Retina (tissue), 1 donor: ENCODE measurements around the gene PCIF1.

ENCODE experiments used
- DNase-seq: peaks from one replicate; pipeline ENCODE4 v3.0.0-alpha.2; 2016

The PCIF1 gene

DNA sequence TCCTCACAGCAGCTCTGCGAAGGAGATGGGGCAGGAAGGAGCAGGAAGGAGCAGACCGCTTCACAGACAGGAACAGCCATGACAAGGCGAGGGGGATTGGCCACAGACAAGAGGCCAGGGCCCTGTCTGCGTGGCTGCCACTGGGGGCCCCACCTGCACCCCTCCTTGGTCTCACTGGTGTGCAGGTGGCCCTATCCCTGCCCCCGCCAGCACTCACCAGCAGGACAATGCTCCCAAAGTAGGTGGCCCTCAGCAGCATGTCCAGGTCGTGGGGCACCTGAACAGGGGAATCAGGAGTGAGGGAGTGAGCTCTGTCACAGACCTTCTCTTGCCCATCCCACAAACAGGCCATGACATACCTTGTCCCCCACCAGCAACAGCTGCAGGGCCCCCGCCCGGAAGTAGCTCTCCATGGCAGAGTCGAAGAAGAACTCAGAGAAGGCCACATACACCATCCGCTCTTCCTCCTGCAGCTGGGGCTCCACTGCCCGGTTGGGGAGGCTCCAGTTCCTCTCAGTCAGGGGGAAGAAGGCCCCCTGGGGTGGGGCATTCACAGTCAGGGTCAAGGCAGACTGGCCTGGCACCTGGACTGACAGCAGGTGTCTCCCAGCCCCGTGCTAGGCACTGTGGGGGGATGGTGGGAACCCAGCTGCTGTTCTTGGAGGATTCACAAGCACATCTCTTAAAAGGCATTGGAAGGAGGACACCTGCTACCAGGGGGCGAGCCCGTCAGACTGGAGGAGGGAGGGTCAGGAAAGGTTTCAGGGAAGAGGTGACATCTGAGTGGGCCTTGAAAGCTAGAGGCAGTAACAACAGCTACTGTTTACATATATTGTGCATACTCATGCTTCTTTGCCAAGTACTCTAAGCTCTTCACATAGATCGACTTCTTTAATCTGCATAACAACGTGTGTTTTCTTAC, 29.6 kb upstream of the PCIF1 start:
- no peak for DNase-seq

DNA sequence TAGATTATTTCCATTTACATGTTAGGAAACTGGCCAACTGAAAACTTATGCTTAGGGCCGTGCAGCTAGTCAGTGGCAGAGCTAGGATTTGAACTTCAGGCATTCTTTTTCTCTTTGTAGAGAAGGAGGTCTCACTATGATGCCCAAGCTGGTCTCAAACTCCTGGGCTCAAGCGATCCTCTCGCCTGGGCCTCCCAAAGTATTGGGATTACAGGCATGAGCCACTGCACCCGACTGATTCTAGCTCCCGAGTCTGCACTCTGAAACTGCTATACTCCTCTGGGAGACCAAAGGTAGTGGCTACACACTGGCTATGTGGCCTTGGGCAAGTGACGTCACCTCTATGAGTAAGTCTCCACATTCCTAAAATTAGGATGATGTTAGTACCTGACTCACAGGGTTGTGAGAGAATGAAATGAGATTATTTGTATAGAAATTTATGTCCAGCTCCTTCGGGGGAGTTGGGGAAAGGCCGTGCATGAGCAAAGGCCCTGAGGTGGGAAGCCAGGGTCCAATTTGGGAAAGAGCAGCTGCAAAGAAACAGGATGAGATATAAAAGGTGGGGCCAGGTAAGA, 28.9 kb upstream of the PCIF1 start:
- no peak for DNase-seq

DNA sequence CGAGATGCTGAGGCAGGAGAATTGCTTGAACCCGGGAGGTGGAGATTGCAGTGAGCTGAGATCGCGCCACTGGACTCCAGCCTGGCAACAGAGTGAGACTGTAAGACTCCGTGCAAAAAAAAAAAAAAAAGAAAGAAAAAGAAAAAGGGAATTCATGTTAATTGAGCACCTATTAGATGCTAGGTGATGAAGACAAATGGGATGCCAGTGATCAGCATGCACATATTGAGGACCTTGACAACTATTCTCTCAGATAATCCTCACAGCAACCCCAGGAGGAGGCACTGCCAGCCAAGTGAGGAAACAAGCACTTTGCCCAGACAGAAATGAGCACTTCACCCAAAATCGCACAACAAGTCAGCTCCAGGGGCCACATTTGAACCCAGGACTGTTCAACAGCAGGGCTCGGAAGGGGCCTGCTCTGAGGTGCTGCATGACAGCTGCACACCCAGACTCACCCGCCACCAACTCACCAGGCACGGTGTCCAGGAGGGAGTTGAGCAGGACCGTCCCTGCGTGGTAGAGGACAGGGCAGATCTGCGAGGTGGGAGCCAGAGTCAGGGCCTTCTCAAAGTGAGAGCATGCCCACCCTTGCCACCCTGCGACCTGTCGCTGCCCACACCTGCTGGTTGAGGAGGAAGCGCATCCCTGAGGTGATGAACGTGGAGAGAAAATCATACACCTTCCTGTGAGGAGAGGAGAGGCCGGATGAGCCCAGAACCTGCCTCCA, 27.1 kb upstream of the PCIF1 start:
- DNase-seq = no peak

DNA sequence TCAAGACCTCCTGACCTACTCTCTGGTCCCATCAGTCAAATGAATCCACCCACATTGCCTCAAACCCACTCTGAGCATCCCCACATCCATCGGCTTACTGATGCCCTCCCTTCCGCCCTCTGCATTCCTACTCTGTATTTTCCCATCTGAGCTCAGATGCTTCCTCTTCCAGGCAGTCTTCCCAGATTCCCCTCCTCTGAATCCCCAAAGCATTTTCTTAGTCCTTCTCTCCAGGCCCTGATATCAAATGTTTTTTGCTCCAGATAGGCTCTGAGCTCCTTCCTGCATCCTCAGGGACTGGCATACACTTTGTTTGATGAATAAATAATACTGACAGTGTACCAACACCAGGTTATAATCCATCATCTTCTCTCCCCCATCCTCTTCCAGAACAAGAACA, 26.4 kb upstream of the PCIF1 start:
- no peak for DNase-seq

DNA sequence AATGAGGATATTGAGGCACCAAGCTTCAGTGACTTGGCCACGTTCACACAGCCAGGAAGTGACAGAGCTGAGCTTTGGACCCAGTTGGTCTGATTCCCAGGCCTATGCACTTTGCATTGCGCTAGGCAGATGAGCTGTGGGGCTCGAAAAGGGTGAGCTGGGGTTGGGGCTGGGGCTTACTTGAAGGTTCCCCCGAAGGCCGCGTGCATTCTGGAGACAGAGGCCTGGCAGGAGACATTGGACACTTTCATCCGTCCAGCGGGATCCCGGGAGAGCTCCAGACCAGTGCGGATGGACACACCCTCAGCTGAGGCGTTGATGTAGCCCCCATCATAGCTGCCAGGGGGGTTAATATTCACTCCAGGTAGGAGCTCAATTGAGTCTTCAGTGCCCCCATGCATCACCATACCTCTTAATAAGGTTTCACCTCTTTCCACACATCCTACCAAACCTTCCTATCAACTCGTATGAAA, 25.1 kb upstream of the PCIF1 start:
- DNase-seq = no peak

DNA sequence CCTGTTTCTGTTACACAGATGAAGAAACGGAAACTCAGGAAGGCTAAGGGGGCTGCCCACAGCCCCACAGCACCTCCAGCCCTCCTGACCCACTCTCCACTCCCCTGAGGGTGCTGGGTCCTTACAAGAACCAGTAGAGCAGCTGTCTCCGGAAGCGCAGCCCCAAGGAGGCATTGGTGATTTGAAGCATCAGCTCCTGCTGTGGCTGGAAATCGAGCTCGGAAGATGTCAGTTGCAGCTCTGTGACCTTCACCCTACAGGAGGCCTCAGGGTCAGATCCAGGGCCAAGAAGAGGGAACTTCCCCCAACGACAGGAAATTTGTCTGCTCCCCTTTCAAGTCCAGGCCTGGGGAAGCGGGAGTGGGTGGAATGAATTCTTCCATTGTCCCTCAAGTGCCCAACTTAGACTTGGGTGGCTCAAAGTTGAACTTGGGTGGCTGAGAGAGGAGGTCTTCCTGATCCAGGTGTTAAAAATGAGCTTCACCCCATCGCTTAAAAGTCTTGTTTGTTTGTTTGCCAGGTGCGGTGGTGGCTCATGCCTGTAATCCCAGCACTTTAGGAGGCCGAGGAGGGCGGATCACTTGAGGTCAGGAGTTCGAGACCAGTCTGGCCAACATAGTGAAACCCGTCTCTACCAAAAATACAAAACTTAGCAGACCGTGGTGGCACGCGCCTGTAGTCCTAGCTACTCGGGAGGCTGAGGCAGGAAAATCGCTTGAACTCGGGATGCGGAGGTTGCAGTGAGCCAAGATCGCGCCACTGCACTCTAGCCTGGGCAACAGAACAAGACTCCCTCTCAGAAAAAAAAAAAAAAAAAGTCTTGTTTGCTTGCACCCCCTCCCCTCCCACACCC, 24.4 kb upstream of the PCIF1 start:
- no peak for DNase-seq

DNA sequence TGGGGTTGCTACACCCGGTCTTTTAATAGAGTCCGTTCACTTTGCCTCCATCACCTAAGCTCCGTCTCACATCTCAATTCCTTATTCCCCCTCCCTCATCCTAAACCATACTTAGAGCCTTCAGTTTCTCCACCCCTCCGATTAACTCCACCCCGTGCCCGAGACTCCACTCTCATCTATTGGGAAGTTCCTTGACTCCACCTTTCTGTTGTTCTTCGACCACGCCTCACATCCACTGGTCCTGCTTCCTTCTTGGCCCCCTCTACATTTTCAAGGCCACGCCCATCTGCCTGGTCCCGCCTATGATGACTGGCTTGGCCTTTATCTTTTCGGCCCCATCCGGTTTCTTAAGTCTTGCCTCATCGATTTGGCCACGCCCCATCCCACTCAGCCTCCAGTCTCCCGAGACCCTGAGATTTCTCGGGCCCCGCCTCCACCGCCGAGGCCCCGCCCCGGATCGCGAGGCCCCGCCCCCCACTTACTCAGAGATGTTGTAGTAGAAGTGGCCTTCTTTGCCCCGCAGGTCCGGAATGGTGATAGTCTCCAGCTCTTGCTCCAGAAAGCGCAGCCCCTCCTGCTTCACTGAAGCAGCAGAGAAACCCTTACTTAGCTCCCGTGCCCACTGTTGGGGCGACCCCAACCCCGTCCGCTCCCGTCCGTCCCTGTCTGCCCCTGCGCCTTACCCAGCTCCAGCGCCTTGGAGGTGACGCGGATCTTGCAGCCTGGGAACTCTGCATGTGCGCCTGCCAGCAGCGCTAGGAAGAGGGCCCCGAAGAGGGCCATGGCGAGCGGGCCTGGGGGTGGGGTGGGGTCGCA, 23.6 kb upstream of the PCIF1 start:
- DNase-seq = peak; percentile 91

DNA sequence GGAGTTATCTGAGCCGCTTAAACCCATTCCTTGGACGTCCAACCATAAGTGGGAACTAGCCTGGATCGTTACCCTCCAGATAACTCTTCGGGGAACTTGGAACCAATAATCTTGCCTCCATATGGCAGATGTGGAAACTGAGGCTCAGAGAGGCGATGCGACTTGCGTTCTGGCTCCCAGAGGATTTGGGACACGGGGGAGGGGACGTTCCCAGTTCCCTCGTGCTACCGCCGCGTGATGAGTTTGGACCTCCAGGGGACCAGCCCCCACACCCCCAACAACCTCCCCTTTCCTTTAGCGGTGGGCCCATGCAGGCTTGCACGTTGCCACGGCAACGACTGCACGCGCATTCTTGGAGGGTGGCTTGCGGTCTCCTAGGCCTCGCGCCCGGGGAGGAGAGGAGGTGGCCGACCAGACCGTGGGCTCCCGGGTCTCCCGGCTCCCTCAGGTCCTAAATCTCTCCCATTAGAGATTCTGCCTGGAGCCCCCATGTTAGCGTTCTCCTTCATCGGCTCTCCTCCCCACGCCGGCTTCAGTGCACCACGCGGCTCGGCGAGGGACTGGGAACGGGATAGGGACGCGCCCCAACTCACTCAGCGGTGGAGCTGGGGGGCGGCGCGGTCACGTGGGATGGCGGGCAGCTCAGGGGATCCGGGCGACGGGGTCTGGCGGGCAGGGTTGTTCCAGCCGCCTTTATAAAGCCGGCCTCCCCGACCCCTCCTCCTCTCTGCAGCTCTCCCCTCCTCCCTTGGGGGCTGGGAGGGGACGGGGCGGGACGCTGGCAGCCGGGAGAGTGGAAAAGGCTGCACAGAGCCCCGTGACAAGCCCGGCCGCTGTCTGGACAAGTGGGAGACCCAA, 22.8 kb upstream of the PCIF1 start, which contains the start of gene PLTP:
PLTP (minus strand) TSS at position 670 of the 858 bp plus-strand sequence. CDS start 703 bp downstream, outside the sequence.
- peak; percentile 86 for DNase-seq

DNA sequence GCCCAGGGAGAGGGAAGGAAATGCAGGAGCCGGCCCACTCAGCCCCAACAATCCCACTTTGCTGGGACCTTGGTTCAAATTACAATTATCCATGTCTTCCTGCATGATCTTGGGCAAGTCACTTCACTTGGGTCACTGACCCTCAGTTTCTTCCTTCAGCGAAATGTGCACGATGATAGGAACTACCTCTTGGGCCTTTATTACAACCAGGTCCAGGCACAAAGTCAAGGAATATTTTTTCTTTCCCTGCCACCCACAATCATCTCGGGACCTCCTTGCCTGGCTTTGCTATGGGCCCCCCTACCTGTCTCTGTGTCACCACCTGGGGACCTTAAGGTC, 22.2 kb upstream of the PCIF1 start:
- no peak for DNase-seq

DNA sequence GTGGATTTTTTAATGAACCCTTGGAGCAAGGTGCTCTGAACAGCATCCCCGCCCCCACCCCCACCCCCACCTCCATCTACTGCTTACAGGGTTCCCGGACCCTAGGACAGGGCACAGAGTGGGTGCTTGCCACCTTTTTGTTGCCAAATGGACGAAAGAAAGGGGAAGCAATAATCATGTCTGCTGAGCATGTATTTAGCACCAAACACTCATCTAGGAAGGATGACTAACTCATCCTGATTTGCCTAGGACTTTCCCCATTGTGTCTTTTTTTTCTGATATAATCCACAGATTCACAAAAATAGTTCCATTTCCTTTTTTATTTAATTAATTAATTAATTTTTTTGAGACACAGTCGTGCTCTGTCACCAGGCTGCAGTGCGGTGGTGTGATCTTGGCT, 21.4 kb upstream of the PCIF1 start:
- no peak for DNase-seq

DNA sequence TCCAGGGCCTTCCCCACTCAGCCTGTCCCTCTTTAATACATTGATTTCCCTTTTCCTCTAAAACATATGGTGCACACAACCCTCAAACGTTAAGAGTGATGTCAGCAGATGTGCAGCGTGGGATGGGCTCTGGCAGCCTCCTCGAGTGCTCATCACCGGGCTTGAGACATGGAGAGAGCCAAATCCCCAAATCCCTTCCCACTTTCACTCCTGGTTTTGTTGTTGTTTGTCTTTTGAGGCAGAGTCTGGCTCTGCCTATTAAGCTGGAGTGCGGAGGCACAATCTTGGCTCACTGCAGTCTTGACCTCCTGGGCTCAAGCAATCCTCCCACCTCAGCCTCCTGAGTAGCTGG, 16.7 kb upstream of the PCIF1 start:
- DNase-seq = no peak

DNA sequence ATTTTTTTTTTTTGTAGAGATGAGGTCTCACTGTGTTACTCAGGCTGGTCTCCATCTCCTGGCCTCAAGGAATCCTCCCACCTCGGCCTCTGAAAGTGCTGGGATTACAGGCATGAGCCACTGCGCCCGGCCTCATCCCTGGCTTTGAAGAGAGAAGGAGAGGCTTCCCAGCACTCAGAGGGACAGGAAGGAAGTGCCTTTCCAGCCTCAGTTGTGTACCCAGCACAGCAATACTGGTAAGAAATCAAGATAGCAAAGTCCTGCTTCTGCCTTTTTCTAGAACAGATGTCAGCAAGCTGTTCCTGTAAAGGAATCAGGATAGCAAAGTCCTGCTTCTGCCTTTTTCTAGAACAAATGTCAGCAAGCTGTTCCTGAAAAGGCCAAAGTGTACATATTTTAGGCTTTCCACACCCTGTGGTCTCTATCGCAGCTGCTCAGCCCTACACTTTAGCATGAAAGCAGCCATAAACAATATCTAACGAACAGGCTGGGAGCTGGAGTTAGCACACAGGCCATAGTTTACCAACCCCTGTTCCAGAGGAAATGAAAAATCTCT, 16.2 kb upstream of the PCIF1 start:
- no peak for DNase-seq

DNA sequence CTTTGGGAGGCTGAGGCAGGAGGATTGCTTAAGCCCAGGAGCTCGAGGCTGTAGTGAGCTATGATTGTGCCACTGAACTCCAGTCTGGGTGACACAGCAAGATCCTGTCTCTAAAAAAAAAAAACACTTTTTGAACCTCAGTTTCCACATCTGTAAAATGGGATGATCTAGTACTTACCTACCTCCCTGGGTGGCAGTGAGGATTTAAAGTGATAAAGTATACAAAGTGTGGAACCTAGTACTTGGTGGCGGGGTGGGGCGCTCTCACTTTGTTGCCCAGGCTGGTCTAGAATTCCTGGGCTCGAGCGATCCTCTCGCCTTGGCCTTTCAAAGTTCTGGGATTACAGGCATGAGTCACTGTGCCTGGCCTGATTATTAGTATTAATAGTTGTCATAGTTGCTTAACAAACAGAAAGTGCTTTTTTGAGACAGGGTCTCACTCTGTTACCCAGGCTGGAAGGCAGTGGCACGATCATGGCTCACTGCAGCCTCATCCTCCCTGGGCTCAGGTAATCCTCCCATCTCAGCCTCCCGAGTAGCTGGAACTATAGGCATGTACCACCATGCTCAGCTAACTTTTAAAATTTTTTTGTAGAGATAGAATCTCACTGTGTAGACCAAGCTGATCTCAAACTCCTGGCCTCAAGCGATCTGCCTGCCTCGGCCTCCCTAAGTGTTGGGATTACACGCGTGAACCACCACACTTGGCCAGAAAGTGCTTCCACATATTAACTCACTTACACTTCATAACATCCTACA, 15.5 kb upstream of the PCIF1 start:
- no peak for DNase-seq

DNA sequence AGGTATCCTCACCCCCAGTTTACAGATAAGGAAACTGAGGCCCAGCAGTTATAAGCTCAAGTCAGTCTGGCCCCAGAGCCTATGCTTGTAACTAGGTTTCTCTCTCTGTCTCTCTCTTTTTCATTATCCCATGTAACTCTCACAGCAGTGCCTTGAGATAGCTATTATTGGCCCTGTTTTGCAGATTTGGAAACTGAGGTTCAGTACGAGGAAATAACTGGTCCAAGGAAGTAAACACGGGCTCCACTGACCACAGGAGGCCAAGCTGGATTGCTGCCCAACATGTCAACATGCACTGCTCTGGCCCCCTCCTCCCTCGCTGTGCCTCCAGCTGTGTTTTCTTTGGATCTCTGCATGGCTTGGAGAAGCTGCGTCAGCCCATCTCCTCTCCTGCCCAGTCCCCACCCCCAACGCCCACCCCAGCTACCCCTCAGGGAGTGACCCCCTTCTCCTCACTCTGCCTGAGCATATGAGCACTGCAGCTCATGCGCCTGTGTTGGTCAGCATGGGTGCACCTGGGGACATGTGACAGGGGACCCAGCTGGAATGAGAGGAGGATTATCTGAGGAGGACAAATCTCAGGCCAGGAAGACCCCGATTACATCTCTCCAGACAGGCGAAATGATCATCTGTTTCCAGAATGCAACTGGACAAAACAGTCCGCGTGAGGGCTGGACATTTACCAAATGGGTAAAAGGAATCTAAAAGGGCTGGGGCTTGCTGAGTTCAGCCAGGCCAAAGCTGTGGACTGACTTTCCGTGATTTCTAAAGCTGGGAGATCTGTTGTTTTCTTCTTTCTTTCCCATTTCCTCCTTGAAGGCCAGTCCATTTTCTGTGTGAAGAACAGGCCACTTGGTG, 14.7 kb upstream of the PCIF1 start:
- peak; percentile 16 for DNase-seq

DNA sequence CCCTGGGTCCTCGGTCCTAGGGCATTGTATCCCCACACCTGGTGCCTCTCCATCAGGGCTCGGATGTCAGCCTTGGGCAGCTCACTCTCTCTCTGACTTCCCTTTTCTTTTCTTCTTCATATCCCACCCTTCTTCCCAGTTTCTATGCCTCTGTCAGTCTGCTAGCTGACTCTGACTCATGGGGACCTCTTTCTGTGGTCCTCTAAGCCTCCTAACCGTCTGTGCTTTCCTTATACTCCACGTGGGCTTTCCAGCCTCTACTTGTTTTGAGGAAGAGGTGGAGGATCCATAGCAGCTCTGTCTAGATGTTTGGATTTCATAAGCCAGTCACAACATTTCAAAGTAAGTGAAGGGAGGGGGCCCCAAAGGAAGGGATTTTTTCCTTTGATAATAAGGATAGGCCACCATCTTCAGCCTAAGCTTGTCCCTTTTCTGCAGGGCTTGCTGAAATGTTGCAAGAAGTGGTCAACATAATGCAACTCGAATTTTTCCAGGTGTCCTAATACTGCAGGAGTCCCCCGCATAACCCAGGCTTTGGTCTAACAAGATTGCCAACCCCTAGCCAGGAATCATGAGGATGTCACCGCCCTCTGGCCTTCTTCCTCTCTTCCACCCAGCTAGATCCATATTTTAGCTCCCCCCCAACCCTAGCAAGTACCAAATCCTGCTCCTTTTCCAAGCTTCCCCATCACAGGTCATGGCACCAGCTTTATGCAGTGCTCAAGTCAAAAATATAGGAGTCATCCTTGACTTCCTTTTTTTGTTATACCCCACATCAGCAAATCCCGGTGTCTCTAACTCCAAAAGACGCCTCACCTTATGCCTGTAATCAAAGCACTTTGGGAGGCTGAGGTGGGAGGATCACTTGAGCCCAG, 13.8 kb upstream of the PCIF1 start:
- no peak for DNase-seq

DNA sequence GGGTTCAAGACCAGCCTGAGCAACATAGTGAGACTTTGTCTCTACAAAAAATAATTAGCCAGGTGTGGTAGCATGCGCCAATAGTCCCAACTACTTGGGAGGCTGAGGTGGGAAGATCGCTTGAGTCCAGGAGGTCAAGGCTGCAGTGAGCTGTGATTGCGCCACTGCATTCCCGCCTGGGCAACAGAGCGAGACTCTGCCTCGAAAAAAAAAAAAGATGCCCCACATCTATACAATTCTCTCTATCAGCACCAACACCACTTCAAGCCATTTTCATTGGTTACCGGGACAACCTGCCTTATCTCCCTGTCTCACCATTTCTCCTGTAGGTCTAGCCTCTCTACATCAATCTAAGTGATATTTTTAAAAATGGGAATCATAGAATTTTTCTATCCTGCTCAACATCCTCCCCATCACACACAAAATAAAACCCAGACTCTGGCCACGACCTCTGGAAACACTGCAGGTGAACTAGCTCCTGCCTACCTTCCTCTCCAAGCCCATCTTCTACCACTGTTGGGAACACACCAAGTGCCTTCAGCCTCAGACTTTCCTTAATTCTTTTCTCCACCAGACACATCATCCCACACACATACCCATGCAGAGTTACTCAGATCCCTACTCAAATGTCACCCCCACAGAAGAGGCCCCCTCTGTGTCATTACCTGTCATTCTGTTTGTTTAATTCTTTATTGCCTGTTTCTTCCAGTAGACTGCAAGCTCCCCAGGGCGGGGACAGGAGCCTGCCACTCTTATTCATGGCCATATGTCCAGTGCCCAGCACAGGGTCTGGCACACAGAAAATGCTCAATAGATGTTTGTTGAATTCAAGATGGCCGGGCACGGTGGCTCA, 12.9 kb upstream of the PCIF1 start:
- no peak for DNase-seq
